Measurements from ENCODE around the gene GABBR2.

GABBR2 gene

GRCh38 chr9:98385751-98386150 is 323.0 kb downstream of the GABBR2 start:
- DNase-seq: no peak

GRCh38 chr9:98383758-98384157 is 325.0 kb downstream of the GABBR2 start:
- no peak for DNase-seq

- DNase-seq: no peak
Measured at GRCh38 chr9:98381311-98382103, 327.2 kb downstream of the GABBR2 start.

- DNase-seq: peak; percentile 2 to 22
Measured at GRCh38 chr9:98380065-98380681, 328.6 kb downstream of the GABBR2 start.

- no peak for DNase-seq
Measured at GRCh38 chr9:98379572-98379971, 329.2 kb downstream of the GABBR2 start.

GRCh38 chr9:98378794-98379193 is 329.9 kb downstream of the GABBR2 start:
- DNase-seq: no peak

GRCh38 chr9:98378206-98378780 is 330.4 kb downstream of the GABBR2 start:
- DNase-seq: no peak

GRCh38 chr9:98375138-98375726 is 333.5 kb downstream of the GABBR2 start:
- peak; percentile 58 to 87 for DNase-seq

GRCh38 chr9:98374385-98375051 is 334.2 kb downstream of the GABBR2 start:
- DNase-seq: peak in 1 of 2 donors; percentile 30

GRCh38 chr9:98373609-98374008 is 335.1 kb downstream of the GABBR2 start:
- peak; percentile 43 to 47 for DNase-seq

GRCh38 chr9:98372077-98372836 is 336.5 kb downstream of the GABBR2 start:
- DNase-seq: no peak

GRCh38 chr9:98370976-98371315 is 337.8 kb downstream of the GABBR2 start:
- no peak for DNase-seq

- no peak for DNase-seq
Measured at GRCh38 chr9:98370300-98370975, 338.3 kb downstream of the GABBR2 start.

GRCh38 chr9:98369896-98370295 is 338.8 kb downstream of the GABBR2 start:
- DNase-seq: no peak

- no peak for DNase-seq
Measured at GRCh38 chr9:98369471-98369870, 339.3 kb downstream of the GABBR2 start.

- no peak for DNase-seq
Measured at GRCh38 chr9:98369066-98369425, 339.7 kb downstream of the GABBR2 start.

GRCh38 chr9:98368366-98369065 is 340.2 kb downstream of the GABBR2 start:
- DNase-seq: no peak

GRCh38 chr9:98367923-98368322 is 340.8 kb downstream of the GABBR2 start:
- DNase-seq: no peak

- DNase-seq: no peak
Measured at GRCh38 chr9:98367371-98367900, 341.3 kb downstream of the GABBR2 start.

- peak; percentile 47 to 79 for DNase-seq
Measured at GRCh38 chr9:98365781-98366180, 343.0 kb downstream of the GABBR2 start.

- DNase-seq: peak; percentile 42 to 61
Measured at GRCh38 chr9:98365227-98365669, 343.5 kb downstream of the GABBR2 start.

All from inflammatory macrophage (primary cell).